A549 (cell line): Measurements from ENCODE around the gene GALNTL6. TPM values are rescaled to one million over a fixed set of nuclear protein-coding genes. Genes with fewer than 3 reads are reported as not detected.

Experiments used
- ATAC-seq, 2 experiments: fragments of 200-7000 bp in 1 of 2; fragments of >200 bp in 1 of 2; cut with Nextera tagmentation in 1 of 2; cut with Tn5 transposase in 1 of 2; 3 replicates each; pipeline versions ENCODE4 v1.8.0 to v1.9.1; 2018 to 2020; ENCODE audit warnings: mild to moderate bottlenecking in 1 of 2, moderate library complexity in 1 of 2
- CTCF ChIA-PET: fragments of 300-600 bp; sonication (Branson Sonifier 250); formaldehyde crosslinking; extraction: SDS; loops from one replicate; lab custom pipeline; 2021; ENCODE audit warnings: antibody characterized with exemption, inconsistent platforms; lab: Yijun Ruan, JAX
- POLR2A ChIA-PET: fragments of 350-600 bp; formaldehyde crosslinking; extraction: SDS; loops from one replicate; lab custom pipeline; 2021; ENCODE audit warnings: antibody characterized with exemption, inconsistent platforms; lab: Yijun Ruan, JAX
- DNase-seq, 2 experiments: peaks; one replicate each; pipeline versions ENCODE4 v3.0.0 to v3.0.0-alpha.2; 2011 to 2016; ENCODE audit warnings: low read depth in 1 of 2, low spot score in 1 of 2
- FAIRE-seq: peaks from 2 replicates; lab custom pipeline; 2011; peaks lifted over from hg19 to GRCh38; lab: Jason Lieb, UNC
- H3K27ac ChIP-seq, 2 experiments: fragments of >200 bp; sonication (Bioruptor Twin); formaldehyde crosslinking; 3 replicates each; pipeline ENCODE4 v1.5.1; 2016 to 2017
- H3K4me1 ChIP-seq: fragments of >200 bp; sonication (Bioruptor Twin); formaldehyde crosslinking; 3 replicates; pipeline ENCODE4 v1.6.1; 2016
- H3K4me2 ChIP-seq: fragments of >200 bp; sonication (Bioruptor Twin); formaldehyde crosslinking; 3 replicates; pipeline ENCODE4 v1.6.1; 2016
- H3K4me3 ChIP-seq: fragments of >200 bp; sonication (Bioruptor Twin); formaldehyde crosslinking; 3 replicates; pipeline ENCODE4 v1.5.1; 2016
- H3K9me3 ChIP-seq: fragments of >200 bp; sonication (Bioruptor Twin); formaldehyde crosslinking; 3 replicates; pipeline ENCODE4 v1.6.1; 2016
- CBX2 ChIP-seq: fragments of 200-600 bp; sonication (generic); IDR thresholded peaks from 2 replicates; pipeline ENCODE4 v1.6.1; 2016; ENCODE audit warnings: low read depth, mild to moderate bottlenecking, borderline replicate concordance
- EHF ChIP-seq: fragments of 250-450 bp; sonication (Bioruptor Pico); IDR thresholded peaks from 2 replicates; pipeline ENCODE4 v1.5.0; 2020; ENCODE audit warnings: mild to moderate bottlenecking
- FOSL2 ChIP-seq, 2 experiments: fragments of 450-650 bp in 1 of 2; fragments of >200 bp in 1 of 2; sonication (Bioruptor Twin) in 1 of 2; formaldehyde crosslinking; IDR thresholded peaks; 2 replicates each; pipeline versions ENCODE4 v1.5.0 to v1.6.1; 2016 to 2020; ENCODE audit warnings: mild to moderate bottlenecking in 1 of 2, moderate library complexity in 1 of 2
- FOXS1 ChIP-seq: fragments of 250-450 bp; sonication (Bioruptor Pico); IDR thresholded peaks from 2 replicates; pipeline ENCODE4 v1.5.0; 2020; ENCODE audit warnings: mild to moderate bottlenecking, moderate library complexity
- GATA3 ChIP-seq: IDR thresholded peaks from 2 replicates; pipeline ENCODE4 v1.6.1; 2012; ENCODE audit warnings: borderline replicate concordance
- HDAC2 ChIP-seq: fragments of 200-600 bp; sonication (generic); IDR thresholded peaks from 2 replicates; pipeline ENCODE4 v1.6.1; 2016
- HEYL ChIP-seq: fragments of 250-450 bp; sonication (Bioruptor Pico); IDR thresholded peaks from 2 replicates; pipeline ENCODE4 v1.8.0; 2021; ENCODE audit warnings: mild to moderate bottlenecking, moderate library complexity
- HOXB13 ChIP-seq: fragments of 250-450 bp; sonication (Bioruptor Pico); IDR thresholded peaks from 2 replicates; pipeline ENCODE4 v1.5.0; 2020; ENCODE audit warnings: low read depth, mild to moderate bottlenecking, moderate library complexity
- JUN ChIP-seq, 2 experiments: fragments of >200 bp; sonication (Bioruptor Twin); formaldehyde crosslinking; IDR thresholded peaks; 2 replicates in 1 of 2; 3 replicates in 1 of 2; pipeline ENCODE4 v1.6.1; 2016 to 2017
- KDM1A ChIP-seq: fragments of 200-600 bp; sonication (generic); IDR thresholded peaks from 2 replicates; pipeline ENCODE4 v1.6.1; 2016; ENCODE audit warnings: low read depth, mild to moderate bottlenecking
- MAFK ChIP-seq: fragments of 450-650 bp; IDR thresholded peaks from 2 replicates; pipeline ENCODE4 v1.6.1; 2014; ENCODE audit not compliant: partially characterized antibody
- NFE2L2 ChIP-seq: fragments of 150-350 bp; conservative IDR thresholded peaks from 2 replicates; pipeline ENCODE4 v1.6.1; 2014; ENCODE audit warnings: low read length
- NR3C1 ChIP-seq: fragments of >200 bp; sonication (Bioruptor Twin); formaldehyde crosslinking; IDR thresholded peaks from 3 replicates; pipeline ENCODE4 v1.6.1; 2017
- POLR2A ChIP-seq: IDR thresholded peaks from 2 replicates; pipeline ENCODE4 v1.6.1; 2012; ENCODE audit warnings: mild to moderate bottlenecking, low read length
- RAD21 ChIP-seq, 2 experiments: fragments of >200 bp in 1 of 2; sonication (Bioruptor Twin) in 1 of 2; formaldehyde crosslinking in 1 of 2; IDR thresholded peaks in 1 of 2; conservative IDR thresholded peaks in 1 of 2; 2 replicates in 1 of 2; 3 replicates in 1 of 2; pipeline ENCODE4 v1.6.1; 2012 to 2018; ENCODE audit warnings: inconsistent platforms in 1 of 2
- RARB ChIP-seq: fragments of 250-450 bp; sonication (Bioruptor Pico); IDR thresholded peaks from 2 replicates; pipeline ENCODE4 v1.8.0; 2021; ENCODE audit warnings: mild to moderate bottlenecking, moderate library complexity
- RCOR1 ChIP-seq: fragments of 150-350 bp; IDR thresholded peaks from 2 replicates; pipeline ENCODE4 v1.6.1; 2014; ENCODE audit warnings: antibody characterized with exemption, low read length, low read depth
- SMC3 ChIP-seq: fragments of >200 bp; sonication (Bioruptor Twin); formaldehyde crosslinking; IDR thresholded peaks from 3 replicates; pipeline ENCODE4 v1.6.1; 2018; ENCODE audit warnings: inconsistent platforms
- SREBF2 ChIP-seq: fragments of 450-650 bp; IDR thresholded peaks from 2 replicates; pipeline ENCODE4 v1.6.1; 2014; ENCODE audit warnings: mild to moderate bottlenecking, moderate library complexity
- TFCP2L1 ChIP-seq: fragments of 250-450 bp; sonication (Bioruptor Pico); IDR thresholded peaks from 2 replicates; pipeline ENCODE4 v1.5.0; 2021; ENCODE audit warnings: mild to moderate bottlenecking
- ZFP36 ChIP-seq: fragments of 450-650 bp; IDR thresholded peaks from 2 replicates; pipeline ENCODE4 v1.6.1; 2014; ENCODE audit warnings: borderline replicate concordance; ENCODE audit not compliant: partially characterized antibody
- ZSCAN20 ChIP-seq: fragments of 250-450 bp; sonication (Bioruptor Pico); IDR thresholded peaks from 2 replicates; pipeline ENCODE4 v1.8.0; 2022; ENCODE audit warnings: mild to moderate bottlenecking, moderate library complexity
- WGBS: methylation state at CpG from one replicate; pipeline ENCODE4 v1.1.6; 2017; ENCODE audit errors: missing lambda C conversion rate; 5-methylcytosine and 5-hydroxymethylcytosine counted together
- polyA plus RNA-seq, 4 experiments: library from polyadenylated mRNA; depleted of rRNA in 3 of 4; stranded (reverse); fragments of >200 nt; fragmentation: RNase III in 1 of 4; extraction: RNeasy Plus Mini Kit Qiagen cat#74134 plus additional on column Dnase treatment in 1 of 4; gene quantifications; 2 replicates in 3 of 4; 3 replicates in 1 of 4; pipeline ENCODE4 v1.2.3, GENCODE V29; 2011 to 2017
- TF ChIP-seq, protein P1 (sequence below): IDR thresholded peaks from 2 replicates; pipeline ENCODE4 v1.6.1; 2012
- TF ChIP-seq, protein P2 (sequence below): IDR thresholded peaks from 2 replicates; pipeline ENCODE4 v1.6.1; 2012
- TF ChIP-seq, protein P3 (sequence below): fragments of 150-350 bp; IDR thresholded peaks from 2 replicates; pipeline ENCODE4 v1.6.1; 2014; ENCODE audit warnings: low read depth, mild to moderate bottlenecking, low read length
- TF ChIP-seq, protein P4 (sequence below): fragments of 450-650 bp; IDR thresholded peaks from 2 replicates; pipeline ENCODE4 v1.6.1; 2014; ENCODE audit warnings: antibody characterized with exemption
- TF ChIP-seq, protein P5 (sequence below): fragments of 250-450 bp; sonication (Bioruptor Pico); IDR thresholded peaks from 2 replicates; pipeline ENCODE4 v1.5.0; 2021; ENCODE audit warnings: mild to moderate bottlenecking, moderate library complexity, borderline replicate concordance
- TF ChIP-seq, protein P6 (sequence below): fragments of >200 bp; sonication (Bioruptor Twin); formaldehyde crosslinking; IDR thresholded peaks from 3 replicates; pipeline ENCODE4 v1.6.1; 2016

GALNTL6 gene
- polyA plus RNA-seq, 2 of the 4 experiments (the other 2 are of a cell fraction) = 0.06 to 0.49 TPM

DNA sequence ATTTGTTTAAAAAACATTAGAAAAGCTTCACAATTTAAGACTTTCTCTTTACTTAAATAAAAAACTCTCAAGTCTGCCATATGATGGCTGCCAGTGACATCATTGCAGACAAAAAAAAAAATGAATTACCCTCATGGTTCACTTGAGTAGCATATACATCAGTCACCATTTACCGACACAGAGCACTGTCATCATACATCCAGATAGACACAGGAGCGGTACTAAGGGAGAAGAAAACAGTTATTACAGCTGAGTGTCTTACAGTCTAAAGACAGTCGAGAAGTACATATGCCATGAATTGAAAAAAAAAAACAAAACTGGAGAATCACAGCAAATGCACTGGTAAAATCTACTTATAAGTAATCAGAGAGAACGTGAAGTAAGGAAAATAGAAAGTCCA lies 949.7 kb downstream of the GALNTL6 start:
- TF ChIP-seq, protein P1, sequence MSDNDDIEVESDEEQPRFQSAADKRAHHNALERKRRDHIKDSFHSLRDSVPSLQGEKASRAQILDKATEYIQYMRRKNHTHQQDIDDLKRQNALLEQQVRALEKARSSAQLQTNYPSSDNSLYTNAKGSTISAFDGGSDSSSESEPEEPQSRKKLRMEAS = no peak
- TF ChIP-seq POLR2A (no peak), EHF (CRISPR knock-in tag) (no peak), ZFP36 (no peak), HOXB13 (CRISPR knock-in tag) (no peak), RARB (CRISPR knock-in tag) (no peak), MAFK (no peak), HDAC2 (no peak), RCOR1 (no peak), JUN (IDR thresholded peaks at IDR 0.05) (no peak), KDM1A (no peak), ZSCAN20 (CRISPR knock-in tag) (no peak), SMC3 (no peak), FOSL2 (IDR thresholded peaks at IDR 0.05) (no peak), FOSL2 (CRISPR knock-in tag; IDR thresholded peaks at IDR 0.05) (no peak), HEYL (CRISPR knock-in tag) (no peak), RAD21 (conservative IDR thresholded peaks at IDR 0.05 in 1 of 2, IDR thresholded peaks at IDR 0.05 in 1 of 2) (no peak), NFE2L2 (no peak)
- TF ChIP-seq, protein P2, sequence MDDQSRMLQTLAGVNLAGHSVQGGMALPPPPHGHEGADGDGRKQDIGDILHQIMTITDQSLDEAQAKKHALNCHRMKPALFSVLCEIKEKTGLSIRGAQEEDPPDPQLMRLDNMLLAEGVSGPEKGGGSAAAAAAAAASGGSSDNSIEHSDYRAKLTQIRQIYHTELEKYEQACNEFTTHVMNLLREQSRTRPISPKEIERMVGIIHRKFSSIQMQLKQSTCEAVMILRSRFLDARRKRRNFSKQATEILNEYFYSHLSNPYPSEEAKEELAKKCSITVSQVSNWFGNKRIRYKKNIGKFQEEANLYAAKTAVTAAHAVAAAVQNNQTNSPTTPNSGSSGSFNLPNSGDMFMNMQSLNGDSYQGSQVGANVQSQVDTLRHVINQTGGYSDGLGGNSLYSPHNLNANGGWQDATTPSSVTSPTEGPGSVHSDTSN = no peak
- TF ChIP-seq, protein P3, sequence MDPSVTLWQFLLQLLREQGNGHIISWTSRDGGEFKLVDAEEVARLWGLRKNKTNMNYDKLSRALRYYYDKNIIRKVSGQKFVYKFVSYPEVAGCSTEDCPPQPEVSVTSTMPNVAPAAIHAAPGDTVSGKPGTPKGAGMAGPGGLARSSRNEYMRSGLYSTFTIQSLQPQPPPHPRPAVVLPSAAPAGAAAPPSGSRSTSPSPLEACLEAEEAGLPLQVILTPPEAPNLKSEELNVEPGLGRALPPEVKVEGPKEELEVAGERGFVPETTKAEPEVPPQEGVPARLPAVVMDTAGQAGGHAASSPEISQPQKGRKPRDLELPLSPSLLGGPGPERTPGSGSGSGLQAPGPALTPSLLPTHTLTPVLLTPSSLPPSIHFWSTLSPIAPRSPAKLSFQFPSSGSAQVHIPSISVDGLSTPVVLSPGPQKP = no peak
- ChIA-PET POLR2A (no interaction called here), CTCF (interaction anchor here (0.6 kb wide), 1 partner anchor 56 kb away, joined by 4 read pairs; no protein-coding TSS in a partner anchor)
- H3K9me3 ChIP-seq = no peaks in the 10 kb centered on the region
- FAIRE-seq (no peak), ATAC-seq (no peak), DNase-seq (no peak)
- H3K4me2 ChIP-seq = no peak overlapping the region
- no peak overlapping the region for H3K27ac ChIP-seq
- peaks cover 12% of the 10 kb centered on the region; the same call in 2 of the 3 replicates for H3K4me1 ChIP-seq
- WGBS = 87% methylated on average over 4 of the region's 4 CpGs
- H3K4me3 ChIP-seq = no peak overlapping the region

DNA sequence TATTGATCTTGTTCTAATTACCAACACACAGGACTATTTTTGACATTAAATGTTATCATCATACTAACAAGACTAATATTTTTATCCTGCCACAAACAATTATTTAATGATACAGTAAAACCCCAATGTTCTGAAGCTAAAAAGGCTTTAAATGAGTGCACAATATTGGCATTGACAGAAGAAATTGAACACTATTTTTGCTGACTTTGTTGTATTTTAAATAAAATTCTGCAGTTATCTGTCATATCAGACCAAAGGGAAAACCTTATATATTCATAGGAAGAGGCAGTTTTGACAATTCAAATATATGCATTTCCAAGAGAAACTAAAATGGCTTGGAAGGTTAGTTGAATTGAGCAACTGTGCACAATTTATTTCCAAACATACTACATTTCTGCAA lies 957.6 kb downstream of the GALNTL6 start:
- Histone ChIP-seq H3K27ac (no peak overlapping the region), H3K4me2 (no peak overlapping the region), H3K4me3 (no peak overlapping the region), H3K4me1 (no peaks in the 10 kb centered on the region), H3K9me3 (no peaks in the 10 kb centered on the region)
- ATAC-seq = no peak
- TF ChIP-seq, protein P2 = no peak
- peak; percentile 74 for TF ChIP-seq MAFK
- ChIA-PET POLR2A (no interaction called here), CTCF (interaction anchor here (1.2 kb wide), 1 partner anchor 9 kb away, joined by 4 read pairs; no protein-coding TSS in a partner anchor)
- FAIRE-seq = no peak
- DNase-seq = no peak

DNA sequence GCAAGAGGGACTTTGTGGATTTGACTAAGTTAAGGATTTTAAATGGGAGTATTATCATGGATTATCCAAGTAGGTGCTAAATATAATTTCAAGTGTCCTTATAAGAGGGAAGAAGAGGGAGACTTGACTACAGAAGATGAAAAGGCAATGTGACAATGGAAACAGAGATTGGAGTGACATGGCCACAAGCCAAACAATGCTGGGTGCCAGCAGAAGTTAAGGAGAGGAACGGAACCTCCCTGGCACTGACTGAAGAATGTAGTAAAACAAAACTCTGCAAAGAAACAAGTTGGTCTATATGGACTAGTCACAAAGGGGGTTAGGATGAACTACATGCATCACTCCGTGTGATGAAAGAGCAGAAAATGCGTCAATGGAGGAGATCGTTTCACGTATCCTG lies 959.6 kb downstream of the GALNTL6 start:
- ATAC-seq (no peak), FAIRE-seq (no peak), DNase-seq (no peak)
- no peak for TF ChIP-seq HOXB13 (CRISPR knock-in tag)
- no peak for TF ChIP-seq HEYL (CRISPR knock-in tag)
- TF ChIP-seq HDAC2 = no peak
- TF ChIP-seq NR3C1 = no peak
- TF ChIP-seq CBX2 = no peak
- no peak for TF ChIP-seq GATA3
- no peak for TF ChIP-seq SREBF2
- TF ChIP-seq, protein P4, sequence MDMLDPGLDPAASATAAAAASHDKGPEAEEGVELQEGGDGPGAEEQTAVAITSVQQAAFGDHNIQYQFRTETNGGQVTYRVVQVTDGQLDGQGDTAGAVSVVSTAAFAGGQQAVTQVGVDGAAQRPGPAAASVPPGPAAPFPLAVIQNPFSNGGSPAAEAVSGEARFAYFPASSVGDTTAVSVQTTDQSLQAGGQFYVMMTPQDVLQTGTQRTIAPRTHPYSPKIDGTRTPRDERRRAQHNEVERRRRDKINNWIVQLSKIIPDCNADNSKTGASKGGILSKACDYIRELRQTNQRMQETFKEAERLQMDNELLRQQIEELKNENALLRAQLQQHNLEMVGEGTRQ = no peak
- TF ChIP-seq, protein P5, sequence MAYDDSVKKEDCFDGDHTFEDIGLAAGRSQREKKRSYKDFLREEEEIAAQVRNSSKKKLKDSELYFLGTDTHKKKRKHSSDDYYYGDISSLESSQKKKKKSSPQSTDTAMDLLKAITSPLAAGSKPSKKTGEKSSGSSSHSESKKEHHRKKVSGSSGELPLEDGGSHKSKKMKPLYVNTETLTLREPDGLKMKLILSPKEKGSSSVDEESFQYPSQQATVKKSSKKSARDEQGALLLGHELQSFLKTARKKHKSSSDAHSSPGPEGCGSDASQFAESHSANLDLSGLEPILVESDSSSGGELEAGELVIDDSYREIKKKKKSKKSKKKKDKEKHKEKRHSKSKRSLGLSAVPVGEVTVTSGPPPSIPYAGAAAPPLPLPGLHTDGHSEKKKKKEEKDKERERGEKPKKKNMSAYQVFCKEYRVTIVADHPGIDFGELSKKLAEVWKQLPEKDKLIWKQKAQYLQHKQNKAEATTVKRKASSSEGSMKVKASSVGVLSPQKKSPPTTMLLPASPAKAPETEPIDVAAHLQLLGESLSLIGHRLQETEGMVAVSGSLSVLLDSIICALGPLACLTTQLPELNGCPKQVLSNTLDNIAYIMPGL (CRISPR knock-in tag) = no peak
- TF ChIP-seq, protein P6, sequence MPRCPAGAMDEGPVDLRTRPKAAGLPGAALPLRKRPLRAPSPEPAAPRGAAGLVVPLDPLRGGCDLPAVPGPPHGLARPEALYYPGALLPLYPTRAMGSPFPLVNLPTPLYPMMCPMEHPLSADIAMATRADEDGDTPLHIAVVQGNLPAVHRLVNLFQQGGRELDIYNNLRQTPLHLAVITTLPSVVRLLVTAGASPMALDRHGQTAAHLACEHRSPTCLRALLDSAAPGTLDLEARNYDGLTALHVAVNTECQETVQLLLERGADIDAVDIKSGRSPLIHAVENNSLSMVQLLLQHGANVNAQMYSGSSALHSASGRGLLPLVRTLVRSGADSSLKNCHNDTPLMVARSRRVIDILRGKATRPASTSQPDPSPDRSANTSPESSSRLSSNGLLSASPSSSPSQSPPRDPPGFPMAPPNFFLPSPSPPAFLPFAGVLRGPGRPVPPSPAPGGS = no peak
- no peak for TF ChIP-seq TFCP2L1 (CRISPR knock-in tag)
- TF ChIP-seq FOXS1 (CRISPR knock-in tag) = no peak
- TF ChIP-seq, all 56 proteins: peak for 0
- no peaks in the 10 kb centered on the region for H3K9me3 ChIP-seq
- H3K4me3 ChIP-seq = no peak overlapping the region
- H3K27ac ChIP-seq = no peak overlapping the region
- H3K4me1 ChIP-seq = no peaks in the 10 kb centered on the region
- POLR2A ChIA-PET = no interaction called here
- H3K4me2 ChIP-seq = no peak overlapping the region
- WGBS = 73% methylated on average over 5 of the region's 5 CpGs
- CTCF ChIA-PET = no interaction called here
